ENCODE results near the gene ADAMTS9.
"Not testable (repeated sequence)": the region's sequence is repeated elsewhere in the genome, so short reads cannot be mapped to it uniquely, and the experiment has no call there.

Gene ADAMTS9

GRCh38 chr3:64566859-64567258 lies 120.9 kb downstream of the ADAMTS9 start:
- no peak for DNase-seq

GRCh38 chr3:64563751-64564150 lies 124.0 kb downstream of the ADAMTS9 start:
- DNase-seq, result no peak

DNA sequence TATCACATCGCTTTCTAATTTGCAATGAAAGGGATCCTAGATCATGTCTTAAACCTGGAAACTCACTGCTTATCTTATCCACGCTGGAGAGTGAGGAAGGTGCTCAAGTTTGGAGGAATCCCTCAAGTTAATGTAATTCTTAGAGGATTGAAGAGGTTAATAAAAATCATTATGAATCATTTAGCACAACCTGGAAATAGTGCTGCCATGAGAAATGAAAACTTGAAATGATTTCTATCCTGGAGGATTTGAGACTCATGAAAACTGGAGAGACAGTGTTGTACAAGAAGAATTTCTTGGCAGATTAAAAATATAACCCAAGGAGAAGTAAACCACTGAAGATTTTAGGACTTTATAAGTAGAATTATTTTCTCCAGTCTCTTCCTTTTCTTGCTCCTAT lies 125.9 kb downstream of the ADAMTS9 start:
- no peak for DNase-seq

GRCh38 chr3:64561325-64561843 lies 126.4 kb downstream of the ADAMTS9 start:
- DNase-seq, result no peak

GRCh38 chr3:64560791-64561190 lies 127.0 kb downstream of the ADAMTS9 start:
- DNase-seq, result no peak

- no peak for DNase-seq
Measured at GRCh38 chr3:64559588-64559987, 128.2 kb downstream of the ADAMTS9 start.

GRCh38 chr3:64556046-64556445 lies 131.8 kb downstream of the ADAMTS9 start:
- DNase-seq, result no peak

GRCh38 chr3:64555351-64555750 lies 132.4 kb downstream of the ADAMTS9 start:
- no peak for DNase-seq

- no peak for DNase-seq
Measured at GRCh38 chr3:64554096-64554920, 133.5 kb downstream of the ADAMTS9 start.

- DNase-seq, result no peak
Measured at GRCh38 chr3:64552966-64553365, 134.8 kb downstream of the ADAMTS9 start.

GRCh38 chr3:64552160-64552559 lies 135.6 kb downstream of the ADAMTS9 start:
- no peak for DNase-seq

GRCh38 chr3:64551697-64552096 lies 136.1 kb downstream of the ADAMTS9 start:
- DNase-seq, result no peak

GRCh38 chr3:64550745-64551144 lies 137.1 kb downstream of the ADAMTS9 start:
- DNase-seq, result no peak

GRCh38 chr3:64549869-64550268 lies 137.9 kb downstream of the ADAMTS9 start:
- no peak for DNase-seq

- DNase-seq, result no peak
Measured at GRCh38 chr3:64548200-64548889, 139.5 kb downstream of the ADAMTS9 start.

DNA sequence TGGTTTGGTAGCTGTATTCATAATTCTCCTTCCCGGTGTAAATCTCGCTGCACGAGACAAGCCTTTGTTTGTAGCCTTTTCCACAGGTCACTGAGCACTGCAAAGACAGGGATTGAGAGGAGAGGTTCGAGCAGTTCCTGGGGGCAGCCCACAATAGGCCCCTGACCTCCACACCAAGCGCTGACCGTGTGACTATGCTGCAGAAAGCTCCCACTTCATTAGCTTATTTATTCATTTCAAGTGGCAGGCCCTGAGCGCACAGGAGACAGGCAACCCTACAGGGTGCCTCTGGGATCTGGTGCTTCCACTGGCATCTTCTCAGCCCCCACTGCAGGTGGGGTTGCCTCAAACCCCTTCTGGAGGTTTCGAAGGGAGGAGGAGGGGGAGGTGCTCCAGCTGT lies 140.9 kb downstream of the ADAMTS9 start:
- DNase-seq, result no peak

DNA sequence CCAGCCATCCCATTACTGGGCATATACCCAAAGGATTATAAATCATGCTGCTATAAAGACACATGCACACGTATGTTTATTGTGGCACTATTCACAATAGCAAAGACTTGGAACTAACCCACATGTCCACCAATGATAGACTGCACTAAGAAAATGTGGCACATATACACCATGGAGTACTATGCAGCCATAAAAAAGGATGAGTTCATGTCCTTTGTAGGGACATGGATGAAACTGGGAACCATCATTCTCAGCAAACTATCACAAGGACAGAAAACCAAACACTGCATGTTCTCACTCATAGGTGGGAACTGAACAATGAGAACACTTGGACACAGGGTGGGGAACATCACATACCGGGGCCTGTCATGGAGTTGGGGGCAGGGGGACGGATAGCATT lies 142.6 kb downstream of the ADAMTS9 start:
- not testable (repeated sequence) for DNase-seq

DNA sequence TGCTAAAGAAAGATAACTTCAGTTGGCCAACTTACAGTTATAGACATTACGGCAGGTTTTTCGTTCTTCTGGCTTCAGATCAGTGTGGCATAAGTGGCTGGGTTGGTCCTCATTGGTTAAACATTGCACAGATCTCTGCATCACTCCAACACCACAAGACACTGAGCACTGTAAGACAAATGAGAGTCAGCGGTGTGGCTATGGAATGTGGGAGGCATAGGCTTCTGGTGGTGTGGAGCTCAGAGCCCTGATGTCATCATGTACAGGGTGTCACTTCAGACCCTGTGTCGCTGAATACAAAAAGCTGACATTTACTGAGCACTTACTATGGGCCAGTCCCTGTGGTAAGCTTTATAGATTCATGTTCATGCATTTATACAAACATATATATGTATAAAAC lies 146.0 kb downstream of the ADAMTS9 start:
- DNase-seq, result no peak

DNA sequence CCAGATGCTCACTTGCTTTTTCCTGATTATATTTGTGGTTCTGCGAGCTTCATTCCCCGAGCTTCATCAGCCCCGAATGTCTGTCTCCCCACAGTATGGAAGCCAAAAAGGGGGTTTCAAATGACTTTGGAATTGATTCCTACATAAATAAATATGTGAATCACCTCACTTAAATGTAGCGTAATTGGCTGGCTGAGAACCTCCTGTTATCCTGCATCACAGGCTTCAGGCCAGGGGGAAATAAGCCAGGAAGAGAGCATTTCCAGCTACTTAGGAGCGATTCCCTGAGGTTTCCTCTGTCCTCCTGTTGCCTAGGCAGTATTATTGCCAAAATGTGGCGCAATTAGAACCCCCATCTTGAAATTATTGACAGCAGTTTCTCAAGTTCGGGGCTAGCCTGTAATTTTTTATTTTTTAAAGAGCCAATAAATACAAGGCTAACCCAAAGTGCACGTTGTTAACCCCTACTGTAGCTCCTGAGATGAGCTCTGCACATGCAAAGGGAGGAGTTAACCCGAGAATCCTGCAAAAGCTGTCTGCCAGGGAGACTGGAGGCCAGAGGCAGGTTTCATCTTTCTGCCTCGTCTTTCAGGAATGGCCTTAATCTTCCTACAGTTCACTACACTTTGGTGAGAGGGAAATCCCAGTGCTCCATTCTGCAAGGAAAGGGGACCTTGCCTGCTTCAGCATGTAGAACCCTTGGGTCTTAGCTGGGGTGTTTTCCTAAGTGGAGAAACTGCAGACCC lies 148.2 kb downstream of the ADAMTS9 start:
- DNase-seq, result no peak

GRCh38 chr3:64536166-64536565 lies 151.6 kb downstream of the ADAMTS9 start:
- DNase-seq, result no peak

GRCh38 chr3:64533617-64534317 lies 154.0 kb downstream of the ADAMTS9 start:
- DNase-seq, result peak; percentile 46

GRCh38 chr3:64530434-64531049 lies 157.3 kb downstream of the ADAMTS9 start:
- DNase-seq, result peak; percentile 6

Measured in MV-4-11 (cell line).